SK-N-MC (cell line): ENCODE measurements around the gene INTS6.

Experiments used
- DNase-seq: peaks from one replicate; pipeline ENCODE4 v3.0.0-alpha.2; 2011; ENCODE audit warnings: low read depth, low spot score
- H3K27ac ChIP-seq: fragments of 200-600 bp; sonication (generic); 2 replicates; pipeline ENCODE4 v1.5.1; 2016; ENCODE audit warnings: mixed run types
- H3K36me3 ChIP-seq: fragments of 200-600 bp; sonication (generic); 2 replicates; pipeline ENCODE4 v1.6.1; 2017; ENCODE audit warnings: antibody characterized with exemption, low read length, mixed read lengths; ENCODE audit not compliant: insufficient read depth
- H3K4me3 ChIP-seq: fragments of 200-600 bp; sonication (generic); 2 replicates; pipeline ENCODE4 v1.5.1; 2016
- H3K9ac ChIP-seq: fragments of 200-600 bp; sonication (generic); 2 replicates; pipeline ENCODE4 v1.8.0; 2017; ENCODE audit warnings: mixed run types, mixed read lengths; ENCODE audit not compliant: insufficient read length
- H3K9me3 ChIP-seq: fragments of 200-600 bp; sonication (generic); 2 replicates; pipeline ENCODE4 v1.6.1; 2017; ENCODE audit warnings: low read depth, mild to moderate bottlenecking, antibody characterized with exemption, low read length, moderate library complexity, mixed read lengths
- EZH2 ChIP-seq: fragments of 200-600 bp; sonication (generic); IDR thresholded peaks from one replicate; pipeline ENCODE4 v1.6.1; 2017; ENCODE audit warnings: antibody characterized with exemption
- FOXP2 ChIP-seq: optimal IDR thresholded peaks from 2 replicates; pipeline ENCODE3; 2011; ENCODE audit warnings: mild to moderate bottlenecking, moderate library complexity; ENCODE audit not compliant: insufficient read depth; ENCODE audit errors: extremely low read length, control extremely low read depth
- POLR2AphosphoS5 ChIP-seq: IDR thresholded peaks from 2 replicates; pipeline ENCODE4 v1.6.1; 2012; ENCODE audit warnings: mild to moderate bottlenecking, low read depth, low read length, borderline replicate concordance

INTS6 gene

GRCh38 chr13:51357928-51358595, 94.8 kb downstream of the INTS6 start:
- Histone ChIP-seq H3K36me3 (peaks cover 35% of the 10 kb centered on the region), H3K9me3 (no peaks in the 10 kb centered on the region), H3K4me3 (no peak overlapping the region), H3K9ac (no peak overlapping the region), H3K27ac (no peak overlapping the region; the same call in 1 of the 2 replicates)
- no peak for DNase-seq
- no peak for TF ChIP-seq POLR2AphosphoS5
- no peak for TF ChIP-seq FOXP2
- TF ChIP-seq EZH2: no peak

GRCh38 chr13:51355217-51355616, 97.6 kb downstream of the INTS6 start:
- TF ChIP-seq FOXP2 (no peak), EZH2 (no peak), POLR2AphosphoS5 (no peak)
- peaks cover 29% of the 10 kb centered on the region for H3K36me3 ChIP-seq
- H3K27ac ChIP-seq: no peak overlapping the region
- DNase-seq: no peak
- H3K4me3 ChIP-seq: no peak overlapping the region
- no peaks in the 10 kb centered on the region; the same call in 1 of the 2 replicates for H3K9me3 ChIP-seq
- no peak overlapping the region for H3K9ac ChIP-seq

GRCh38 chr13:51349016-51349415, 103.8 kb downstream of the INTS6 start:
- H3K9ac ChIP-seq: no peak overlapping the region
- TF ChIP-seq FOXP2: no peak
- TF ChIP-seq POLR2AphosphoS5: no peak

GRCh38 chr13:51348069-51348967, 104.5 kb downstream of the INTS6 start:
- Histone ChIP-seq H3K9ac (no peak overlapping the region), H3K4me3 (no peak overlapping the region), H3K36me3 (peaks cover 26% of the 10 kb centered on the region), H3K9me3 (no peaks in the 10 kb centered on the region; the same call in 1 of the 2 replicates), H3K27ac (no peak overlapping the region)
- no peak for DNase-seq
- TF ChIP-seq EZH2 (no peak), FOXP2 (no peak), POLR2AphosphoS5 (no peak)

More at GRCh38 chr13:51349016-51349415, 103.8 kb downstream of the INTS6 start:
- no peak for DNase-seq
- Histone ChIP-seq H3K4me3 (no peak overlapping the region), H3K9me3 (no peaks in the 10 kb centered on the region; the same call in 1 of the 2 replicates), H3K36me3 (peaks cover 29% of the 10 kb centered on the region), H3K27ac (no peak overlapping the region)

- no peak overlapping the region for H3K27ac ChIP-seq
- DNase-seq: no peak
- H3K9me3 ChIP-seq: no peaks in the 10 kb centered on the region; the same call in 1 of the 2 replicates
- no peak for TF ChIP-seq FOXP2
- no peak for TF ChIP-seq EZH2
- no peak for TF ChIP-seq POLR2AphosphoS5
- no peak overlapping the region for H3K4me3 ChIP-seq
- H3K9ac ChIP-seq: no peak overlapping the region
- H3K36me3 ChIP-seq: peaks cover 15% of the 10 kb centered on the region
Measured at GRCh38 chr13:51347099-51347498, 105.7 kb downstream of the INTS6 start.

GRCh38 chr13:51346397-51346796, 106.4 kb downstream of the INTS6 start:
- DNase-seq: no peak

GRCh38 chr13:51343475-51343874, 109.4 kb downstream of the INTS6 start:
- H3K27ac ChIP-seq: no peak overlapping the region
- DNase-seq: no peak
- H3K9ac ChIP-seq: no peak overlapping the region
- no peak for TF ChIP-seq POLR2AphosphoS5
- TF ChIP-seq EZH2: no peak
- H3K9me3 ChIP-seq: no peaks in the 10 kb centered on the region
- 0 out of 2 replicates have a peak, but pooled peaks cover under 1% of the 10 kb centered on the region for H3K36me3 ChIP-seq
- no peak overlapping the region for H3K4me3 ChIP-seq

More at GRCh38 chr13:51346397-51346796, 106.4 kb downstream of the INTS6 start:
- Histone ChIP-seq H3K36me3 (peaks cover 8% of the 10 kb centered on the region), H3K9ac (no peak overlapping the region), H3K27ac (no peak overlapping the region), H3K4me3 (no peak overlapping the region), H3K9me3 (no peaks in the 10 kb centered on the region; the same call in 1 of the 2 replicates)
- TF ChIP-seq POLR2AphosphoS5 (no peak), FOXP2 (no peak), EZH2 (no peak)

- Histone ChIP-seq H3K36me3 (no peaks in the 10 kb centered on the region), H3K4me3 (no peak overlapping the region), H3K9me3 (no peaks in the 10 kb centered on the region), H3K9ac (no peak overlapping the region), H3K27ac (no peak overlapping the region)
- TF ChIP-seq POLR2AphosphoS5 (no peak), FOXP2 (no peak), EZH2 (no peak)
- DNase-seq: no peak
Measured at GRCh38 chr13:51342706-51343105, 110.1 kb downstream of the INTS6 start.
